ENCODE data around the gene GIGYF2.
"Not testable (repeated sequence)": the region's sequence is repeated elsewhere in the genome, so short reads cannot be mapped to it uniquely, and the experiment has no call there.

GIGYF2 gene

GRCh38 chr2:232687382-232688160, 9.6 kb upstream of the GIGYF2 start:
- DNase-seq (ENCODE audit: low read depth in 2 of 2): no peak

- no peak for DNase-seq (ENCODE audit: low read depth in 2 of 2)
Observed at GRCh38 chr2:232688201-232688600, 8.9 kb upstream of the GIGYF2 start.

DNA sequence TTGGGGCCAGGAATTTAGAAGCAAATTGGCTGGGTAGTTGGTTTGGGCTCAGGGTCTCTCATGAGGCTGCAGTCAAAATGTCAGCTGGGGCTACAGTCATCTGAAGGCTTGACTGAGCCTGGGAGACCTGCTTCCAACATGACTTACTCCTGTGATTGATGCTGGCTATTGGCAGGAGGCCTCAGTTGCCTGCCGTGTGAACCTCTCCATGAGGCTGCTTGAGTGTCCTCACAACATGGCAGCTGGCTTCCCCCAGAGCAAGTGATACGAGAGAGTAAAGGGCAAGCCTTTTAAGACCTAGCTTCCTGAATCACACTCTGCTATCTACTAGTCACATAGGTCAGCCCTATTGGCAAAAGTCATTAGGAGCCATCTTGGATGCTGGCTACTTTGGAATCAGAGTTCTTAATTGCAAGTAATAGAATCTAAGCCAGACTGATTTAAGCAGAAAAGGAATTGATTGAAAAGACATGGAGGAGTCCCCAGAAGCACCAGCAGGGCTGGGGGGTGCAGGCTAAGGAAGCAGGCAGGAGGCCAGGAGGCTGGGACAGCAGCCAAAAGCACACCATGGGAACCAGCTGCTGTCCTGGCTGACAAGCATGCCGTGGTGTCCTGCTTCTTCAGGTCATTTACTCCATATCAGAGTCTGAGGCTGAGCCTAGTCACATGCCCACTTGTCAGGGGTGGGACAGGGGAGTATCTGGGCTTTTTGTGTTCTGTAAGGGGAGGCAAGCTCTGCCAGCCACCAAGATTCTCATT, 7.8 kb upstream of the GIGYF2 start:
- no peak for DNase-seq (ENCODE audit: low read depth in 2 of 2)

- not testable (repeated sequence) for DNase-seq (ENCODE audit: low read depth in 2 of 2)
Observed at GRCh38 chr2:232691117-232691516, 6.0 kb upstream of the GIGYF2 start.

DNA sequence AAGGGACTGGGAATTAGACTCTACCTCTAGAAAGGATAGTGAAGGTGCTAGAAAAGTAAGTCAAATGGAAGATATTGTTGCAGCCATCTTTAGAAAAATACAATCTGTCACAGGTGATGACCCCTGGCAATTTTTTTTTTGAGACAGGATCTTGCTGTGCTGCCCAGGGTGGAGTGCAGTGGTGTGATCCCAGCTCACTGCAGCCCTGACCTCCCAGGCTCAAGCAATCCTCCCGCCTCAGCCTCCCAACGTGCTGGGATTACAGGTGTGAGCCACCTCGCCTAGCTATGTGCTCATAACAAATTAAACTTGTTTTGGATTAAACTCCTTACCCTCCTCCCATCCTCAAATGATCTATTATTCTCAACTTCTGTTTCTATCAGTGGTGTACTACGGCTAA, 3.8 kb upstream of the GIGYF2 start:
- DNase-seq (ENCODE audit: low read depth in 2 of 2): no peak

DNA sequence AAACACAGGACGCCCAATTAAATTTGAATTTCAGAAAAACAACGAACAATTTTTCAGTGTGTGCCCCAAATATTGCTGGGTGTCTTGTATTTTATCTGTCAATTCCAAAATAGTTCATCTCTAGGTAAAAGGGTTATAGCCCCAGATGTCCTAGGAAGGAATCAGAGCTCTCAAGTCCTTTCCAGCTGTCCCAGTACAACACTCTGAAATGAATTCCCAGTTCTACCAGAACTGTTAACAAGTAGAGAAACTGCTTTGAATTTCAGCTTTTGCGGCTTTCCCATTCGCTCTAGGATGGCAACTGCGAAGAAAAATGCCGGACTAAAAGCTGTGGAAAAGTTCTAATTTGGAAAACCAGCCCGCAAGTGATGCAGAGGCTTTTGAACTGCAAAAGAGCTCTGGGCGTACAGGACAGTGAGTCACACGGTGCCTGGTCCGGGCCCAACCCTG, 497 bp upstream of the GIGYF2 start:
- DNase-seq (ENCODE audit: low read depth in 2 of 2): no peak

DNA sequence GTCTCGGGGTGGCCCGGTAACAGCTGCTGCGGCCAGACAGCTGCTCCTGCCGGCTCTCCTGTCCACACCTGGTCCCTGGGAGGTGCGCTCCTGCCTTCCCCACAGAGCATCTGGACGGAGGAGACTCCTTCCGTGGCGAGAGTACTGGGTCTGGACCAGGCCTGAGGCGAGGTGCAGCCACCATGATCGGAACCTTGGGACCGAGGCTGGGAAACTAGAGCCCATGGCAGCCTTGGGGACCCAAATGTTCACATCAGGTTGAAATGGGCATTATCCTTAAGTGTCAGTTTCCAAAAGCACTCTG, 628 bp downstream of the GIGYF2 start:
- no peak for DNase-seq (ENCODE audit: low read depth in 2 of 2)

DNA sequence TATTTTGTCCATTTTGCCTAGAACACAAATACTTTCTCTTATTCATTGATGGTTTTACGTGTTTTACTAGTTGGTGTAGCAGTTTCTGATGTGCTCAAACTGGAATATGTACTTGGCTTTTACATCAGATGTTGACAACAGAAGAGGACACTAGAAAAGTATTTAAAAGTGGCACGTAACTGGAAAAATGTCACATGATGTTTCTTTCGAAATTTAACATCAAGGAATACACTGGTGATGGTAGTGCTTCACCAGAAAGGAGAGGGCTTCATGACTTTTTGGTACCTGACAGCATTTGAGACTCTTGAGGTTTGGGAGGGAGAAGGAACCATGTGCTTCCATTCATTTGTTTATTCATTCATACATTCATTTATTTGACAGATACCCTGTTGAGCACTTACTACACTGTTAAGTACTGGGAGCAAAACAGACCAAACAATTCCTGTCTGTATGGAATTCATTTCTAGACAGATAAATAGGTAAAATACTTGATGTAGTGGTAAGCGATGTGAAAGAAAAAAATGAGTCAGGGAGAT, 1.5 kb downstream of the GIGYF2 start:
- DNase-seq (ENCODE audit: low read depth in 2 of 2): no peak

GRCh38 chr2:232699110-232699509, 2.0 kb downstream of the GIGYF2 start:
- DNase-seq (ENCODE audit: low read depth in 2 of 2): no peak

GRCh38 chr2:232700154-232700553, 3.0 kb downstream of the GIGYF2 start:
- DNase-seq (ENCODE audit: low read depth in 2 of 2): no peak

DNA sequence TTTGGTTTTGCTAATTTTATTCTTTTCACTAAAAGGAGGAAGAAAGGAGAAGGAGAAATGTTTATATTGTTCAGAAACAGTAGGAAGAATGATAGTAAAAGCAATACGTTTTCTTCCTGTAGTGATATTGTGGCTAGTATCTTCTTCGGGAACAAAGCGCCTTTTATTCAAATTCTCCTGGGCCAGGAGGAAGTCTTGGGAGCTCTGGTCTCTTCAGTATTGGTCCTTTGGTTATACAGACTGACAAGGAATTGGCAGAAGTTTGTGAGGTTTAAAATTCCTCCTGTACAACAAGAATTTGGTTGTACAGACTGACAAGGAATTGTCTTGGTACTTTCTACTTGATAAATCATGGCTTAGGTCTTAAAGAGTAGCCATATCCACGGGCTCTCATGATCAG, 9.9 kb downstream of the GIGYF2 start:
- no peak for DNase-seq (ENCODE audit: low read depth in 2 of 2)

- DNase-seq (ENCODE audit: low read depth in 2 of 2): no peak
Observed at GRCh38 chr2:232713505-232713904, 16.4 kb downstream of the GIGYF2 start.

- DNase-seq (ENCODE audit: low read depth in 2 of 2): no peak
Observed at GRCh38 chr2:232714969-232715368, 17.8 kb downstream of the GIGYF2 start.

GRCh38 chr2:232720056-232720455, 22.9 kb downstream of the GIGYF2 start:
- not testable (repeated sequence) for DNase-seq (ENCODE audit: low read depth in 2 of 2)

DNA sequence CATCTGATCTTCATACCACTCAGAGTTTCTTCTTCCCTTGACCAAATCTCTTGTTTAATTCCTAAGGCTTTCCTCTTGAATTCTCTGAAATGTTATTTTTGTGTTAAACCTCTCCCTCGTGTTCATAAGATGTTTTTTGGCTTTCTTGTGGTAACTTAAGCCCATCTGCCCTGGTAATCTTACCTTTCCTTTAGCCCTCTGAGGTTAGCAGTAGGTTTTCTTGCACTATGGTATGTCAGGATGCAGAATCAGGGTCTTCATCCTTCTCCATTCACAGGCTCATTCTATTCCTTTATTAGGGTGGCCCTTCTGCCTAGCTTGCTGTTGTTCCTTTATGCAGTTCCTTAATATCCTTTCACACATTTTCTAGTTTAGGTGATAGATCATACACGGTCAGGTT, 24.1 kb downstream of the GIGYF2 start:
- DNase-seq (ENCODE audit: low read depth in 2 of 2): no peak

DNA sequence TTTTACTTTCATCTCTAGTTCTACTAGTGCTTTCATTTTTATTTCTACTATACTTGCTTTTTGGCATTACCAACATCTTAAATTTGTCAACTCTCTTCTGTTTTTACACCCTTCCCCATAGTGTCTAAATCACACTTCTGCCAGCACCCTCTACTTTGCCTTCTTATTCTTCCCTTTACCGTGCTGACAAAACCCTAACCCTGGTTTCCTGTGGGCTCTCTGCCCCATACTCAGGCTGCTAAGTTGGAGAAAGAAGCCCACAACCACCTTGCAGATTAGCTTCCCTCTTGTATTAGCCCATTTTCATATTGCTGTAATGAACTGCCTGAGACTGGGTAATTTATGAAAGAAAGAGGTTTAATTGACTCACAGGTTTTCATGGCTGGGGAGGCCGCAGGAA, 24.8 kb downstream of the GIGYF2 start:
- no peak for DNase-seq (ENCODE audit: low read depth in 2 of 2)

DNA sequence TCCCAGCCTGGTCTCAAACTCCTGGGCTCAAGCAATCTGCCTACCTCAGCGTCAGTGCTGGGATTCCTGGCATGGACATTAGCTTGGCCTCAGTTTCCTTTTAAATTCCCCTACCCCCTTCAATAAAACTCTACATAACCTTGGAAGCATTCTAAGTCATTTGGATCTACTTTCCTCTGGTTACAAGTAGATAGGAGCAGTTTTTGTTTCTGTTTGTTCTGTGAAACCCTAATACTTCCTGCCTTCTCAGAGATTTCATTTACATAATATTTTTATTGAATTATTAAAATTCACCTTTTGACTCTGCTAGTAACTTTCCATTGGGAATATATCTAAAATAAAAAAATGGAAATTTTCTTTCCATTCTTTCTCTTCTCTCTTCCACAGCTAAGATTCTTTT, 25.9 kb downstream of the GIGYF2 start:
- no peak for DNase-seq (ENCODE audit: low read depth in 2 of 2)

GRCh38 chr2:232728785-232729184, 31.7 kb downstream of the GIGYF2 start:
- no peak for DNase-seq (ENCODE audit: low read depth in 2 of 2)

GRCh38 chr2:232731470-232731869, 34.3 kb downstream of the GIGYF2 start:
- DNase-seq (ENCODE audit: low read depth in 2 of 2): no peak

DNA sequence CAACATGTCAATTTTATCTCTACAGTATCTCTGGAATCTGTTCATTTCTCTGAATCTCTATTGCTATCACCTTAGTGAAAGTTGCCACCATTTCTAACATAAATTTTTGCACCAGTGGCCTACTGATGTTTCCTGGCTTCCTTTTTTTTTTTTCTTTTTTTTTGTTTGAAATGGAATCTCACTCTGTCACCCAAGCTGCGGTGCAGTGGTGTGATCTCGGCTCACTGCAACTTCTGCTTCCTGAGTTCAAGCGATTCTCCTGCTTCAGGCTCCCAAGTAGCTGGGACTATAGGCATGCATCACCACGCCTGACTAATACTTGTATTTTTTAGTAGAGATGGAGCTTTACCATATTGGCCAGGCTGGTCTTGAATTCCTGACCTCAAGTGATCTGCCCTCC, 44.2 kb downstream of the GIGYF2 start:
- DNase-seq (ENCODE audit: low read depth in 2 of 2): no peak

GRCh38 chr2:232741972-232742371, 44.8 kb downstream of the GIGYF2 start:
- no peak for DNase-seq (ENCODE audit: low read depth in 2 of 2)

DNA sequence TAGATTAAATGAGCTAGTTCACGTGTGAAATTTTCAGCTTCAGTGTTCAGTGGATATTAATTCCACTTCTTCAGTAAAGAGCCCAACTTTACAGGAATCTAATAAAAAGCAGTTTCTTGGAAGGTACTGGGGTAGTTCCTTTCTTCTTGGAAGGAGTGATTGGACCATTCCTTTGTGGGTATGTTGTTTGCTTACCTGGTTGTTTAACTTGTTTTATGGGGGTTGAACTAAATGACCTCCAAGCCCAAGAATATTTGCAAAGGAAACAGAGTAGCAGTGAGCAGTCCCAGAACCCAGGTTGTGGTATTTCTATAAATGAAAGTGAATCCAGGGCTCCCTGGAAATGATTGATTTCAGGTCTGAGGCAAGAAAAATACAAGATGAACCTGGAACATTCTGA, 47.8 kb downstream of the GIGYF2 start:
- no peak for DNase-seq (ENCODE audit: low read depth in 2 of 2)

DNA sequence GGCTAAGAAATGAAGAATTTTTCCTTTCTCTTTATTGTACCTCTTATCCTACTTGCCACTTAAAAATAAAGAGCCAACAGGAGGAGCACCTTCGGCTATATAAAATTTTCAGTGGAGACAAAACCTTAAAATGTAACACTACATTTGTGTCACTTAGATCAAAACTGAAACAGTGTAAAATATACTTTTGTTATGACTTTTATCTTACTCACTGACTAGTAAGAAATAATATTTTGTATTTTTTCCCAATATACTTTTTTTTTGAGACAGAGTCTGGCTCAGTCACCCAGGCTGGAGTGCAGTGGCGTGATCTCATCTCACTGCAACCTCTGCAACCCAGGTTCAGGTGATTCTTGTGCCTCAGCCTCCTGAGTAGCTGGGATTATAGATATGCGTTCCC, 50.9 kb downstream of the GIGYF2 start:
- no peak for DNase-seq (ENCODE audit: low read depth in 2 of 2)
